Sigmoid colon (tissue), 4 donors: ENCODE data around the gene IGFBP7.

Experiments used
- CTCF ChIP-seq, 4 experiments: fragments of 450-650 bp in 3 of 4; fragments of 200-600 bp in 1 of 4; IDR thresholded peaks; one replicate each; pipeline ENCODE4 v1.5.1; 2016 to 2019; ENCODE audit warnings: antibody characterized with exemption in 4 of 4, mild to moderate bottlenecking in 3 of 4, moderate library complexity in 2 of 4
- EP300 ChIP-seq, 4 donors: sonication (generic); formaldehyde crosslinking; IDR thresholded peaks; one replicate each; pipeline ENCODE4 v1.6.1; 2017; ENCODE audit warnings: antibody characterized with exemption in 4 of 4

DNA sequence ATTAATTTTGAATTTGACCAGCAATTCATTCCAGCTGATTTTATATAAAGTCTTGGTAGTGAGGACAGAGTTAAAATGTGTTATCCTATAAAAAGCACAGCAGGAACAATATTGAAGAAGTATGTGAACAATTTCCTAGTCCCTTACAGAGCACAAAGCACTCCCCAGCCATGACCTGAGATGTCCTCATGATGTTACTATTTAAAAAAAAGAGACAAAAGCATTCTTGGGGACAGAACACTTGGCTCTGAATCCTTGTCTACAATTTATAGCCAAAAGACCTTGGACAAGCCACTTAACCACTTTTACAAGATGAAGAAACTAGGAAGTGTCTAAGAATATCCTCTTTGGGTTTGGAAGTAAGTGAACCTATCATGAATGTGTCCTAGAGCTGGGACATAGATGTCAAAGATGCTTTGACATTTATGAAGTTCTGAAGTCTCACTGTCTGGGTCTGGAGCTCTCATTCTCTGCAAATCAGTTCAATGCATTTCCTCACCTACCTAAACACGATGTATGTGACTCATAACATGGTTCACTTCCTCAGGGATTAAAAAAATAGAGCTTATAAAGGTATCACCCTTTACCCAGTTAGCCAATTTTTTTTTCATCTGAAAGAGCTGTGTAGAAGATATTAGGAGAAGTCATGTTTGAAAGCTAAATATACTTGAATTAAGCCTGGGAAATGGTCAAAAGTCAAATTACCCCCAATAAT is 61.4 kb downstream of the IGFBP7 start:
- TF ChIP-seq EP300 (IDR thresholded peaks at IDR 0.05) (no peak), CTCF (IDR thresholded peaks at IDR 0.05) (no peak)
